SK-N-SH treated with all-trans-retinoic acid at 6 μM for 48 hours (cell line): ENCODE measurements around the gene MUC20.

ENCODE experiments used
- ARNTL ChIP-seq: fragments of 450-650 bp; formaldehyde crosslinking; IDR thresholded peaks from 2 replicates; pipeline ENCODE4 v1.5.0; 2020; ENCODE audit warnings: low read depth, mild to moderate bottlenecking, moderate library complexity, borderline replicate concordance
- BACH2 ChIP-seq: fragments of 250-450 bp; sonication (Bioruptor Pico); IDR thresholded peaks from 2 replicates; pipeline ENCODE4 v1.9.0; 2021; ENCODE audit warnings: mild to moderate bottlenecking, borderline replicate concordance
- CSDC2 ChIP-seq: fragments of 250-450 bp; sonication (Bioruptor Pico); IDR thresholded peaks from 2 replicates; pipeline ENCODE4 v1.5.0; 2020; ENCODE audit warnings: mild to moderate bottlenecking, moderate library complexity
- ESRRG ChIP-seq: fragments of 250-450 bp; sonication (Bioruptor Pico); IDR thresholded peaks from 2 replicates; pipeline ENCODE4 v1.6.1; 2021; ENCODE audit warnings: mild to moderate bottlenecking
- PPARA ChIP-seq: fragments of 250-450 bp; sonication (Bioruptor Pico); IDR thresholded peaks from 2 replicates; pipeline ENCODE4 v1.5.0; 2020; ENCODE audit warnings: mild to moderate bottlenecking, borderline replicate concordance
- RARB ChIP-seq: fragments of 250-450 bp; sonication (Bioruptor Pico); IDR thresholded peaks from 2 replicates; pipeline ENCODE4 v1.8.0; 2021; ENCODE audit warnings: mild to moderate bottlenecking, moderate library complexity
- ZFP3 ChIP-seq: fragments of 250-450 bp; sonication (Bioruptor Pico); IDR thresholded peaks from 2 replicates; pipeline ENCODE4 v1.5.0; 2020; ENCODE audit warnings: mild to moderate bottlenecking, moderate library complexity
- ZFP30 ChIP-seq: fragments of 450-650 bp; formaldehyde crosslinking; IDR thresholded peaks from 2 replicates; pipeline ENCODE4 v1.5.0; 2022; ENCODE audit warnings: mild to moderate bottlenecking, moderate library complexity
- ZNF8 ChIP-seq: fragments of 450-650 bp; formaldehyde crosslinking; IDR thresholded peaks from 2 replicates; pipeline ENCODE4 v1.5.0; 2020; ENCODE audit warnings: mild to moderate bottlenecking, moderate library complexity
- TF ChIP-seq, protein P1 (sequence below): fragments of 250-450 bp; sonication (Bioruptor Pico); IDR thresholded peaks from 2 replicates; pipeline ENCODE4 v1.5.1; 2020; ENCODE audit warnings: low read depth, mild to moderate bottlenecking, moderate library complexity

DNA sequence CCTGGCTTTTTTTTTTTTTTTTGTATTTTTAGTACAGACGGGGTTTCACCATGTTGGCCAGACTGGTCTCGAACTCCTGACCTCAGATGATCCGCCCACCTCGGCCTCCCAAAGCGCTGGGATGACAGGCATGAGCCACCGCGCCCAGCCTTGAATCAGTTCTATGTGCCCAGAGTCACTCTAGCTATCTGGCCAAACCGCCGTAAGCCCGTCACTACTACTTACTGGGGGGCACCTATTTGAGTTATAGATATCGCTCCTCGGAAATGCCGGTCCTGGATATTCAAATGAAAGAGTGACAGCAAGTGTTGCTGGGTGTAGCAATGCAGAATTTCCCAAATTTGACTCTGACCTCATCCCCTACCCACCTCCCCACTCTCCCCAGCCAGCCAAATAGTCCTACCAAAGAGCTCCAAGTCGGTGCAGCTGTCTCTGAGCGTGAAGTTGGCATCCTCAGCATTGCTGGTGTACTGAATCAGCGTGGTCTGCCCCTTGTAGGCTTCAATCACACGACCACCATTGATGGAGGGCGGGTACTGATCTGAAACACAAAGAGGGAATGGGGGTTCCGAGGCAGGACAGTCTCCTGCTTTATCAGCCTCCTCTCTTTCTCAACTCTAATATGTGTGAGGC is 38.1 kb downstream of the MUC20 start:
- TF ChIP-seq ZFP3 (CRISPR knock-in tag) (no peak), ZNF8 (CRISPR knock-in tag) (no peak), ESRRG (no peak), BACH2 (CRISPR knock-in tag) (no peak), RARB (CRISPR knock-in tag) (no peak), ARNTL (no peak), CSDC2 (CRISPR knock-in tag) (no peak), ZFP30 (CRISPR knock-in tag) (no peak), PPARA (CRISPR knock-in tag) (no peak)
- TF ChIP-seq, protein P1, sequence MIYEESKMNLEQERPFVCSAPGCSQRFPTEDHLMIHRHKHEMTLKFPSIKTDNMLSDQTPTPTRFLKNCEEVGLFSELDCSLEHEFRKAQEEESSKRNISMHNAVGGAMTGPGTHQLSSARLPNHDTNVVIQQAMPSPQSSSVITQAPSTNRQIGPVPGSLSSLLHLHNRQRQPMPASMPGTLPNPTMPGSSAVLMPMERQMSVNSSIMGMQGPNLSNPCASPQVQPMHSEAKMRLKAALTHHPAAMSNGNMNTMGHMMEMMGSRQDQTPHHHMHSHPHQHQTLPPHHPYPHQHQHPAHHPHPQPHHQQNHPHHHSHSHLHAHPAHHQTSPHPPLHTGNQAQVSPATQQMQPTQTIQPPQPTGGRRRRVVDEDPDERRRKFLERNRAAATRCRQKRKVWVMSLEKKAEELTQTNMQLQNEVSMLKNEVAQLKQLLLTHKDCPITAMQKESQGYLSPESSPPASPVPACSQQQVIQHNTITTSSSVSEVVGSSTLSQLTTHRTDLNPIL (CRISPR knock-in tag): no peak
